Panc1 (cell line): Measurements from ENCODE around the gene ATP2B2. TPM values are rescaled to one million over a fixed set of nuclear protein-coding genes. Genes with fewer than 3 reads are reported as not detected.

Experiments used
- ATAC-seq: fragments of 200-7000 bp; cut with Tn5 transposase; 2 replicates; pipeline ENCODE4 v1.9.1; 2020; ENCODE audit warnings: mild to moderate bottlenecking, moderate library complexity
- BruUV-seq: library from RNA; stranded (reverse); fragments of 400-500 nt; replicated peaks from 2 replicates; lab custom pipeline; 2021; lab: Mats Ljungman, UMichigan
- CTCF ChIA-PET: fragments of 300-600 bp; sonication (Branson Sonifier 250); formaldehyde crosslinking; loops from one replicate; lab custom pipeline; 2022; ENCODE audit warnings: antibody characterized with exemption; lab: Charles Lee
- POLR2A ChIA-PET: fragments of 300-600 bp; sonication (Branson Sonifier 250); formaldehyde crosslinking; loops from one replicate; lab custom pipeline; 2022; ENCODE audit warnings: antibody characterized with exemption; lab: Charles Lee
- DNase-seq: peaks from one replicate; pipeline ENCODE4 v3.0.0-alpha.2; 2010; ENCODE audit warnings: low read depth, low spot score
- H3K27ac ChIP-seq: 2 replicates; pipeline ENCODE4 v1.5.1; 2011; ENCODE audit warnings: mild to moderate bottlenecking, low read length, inconsistent platforms
- H3K27me3 ChIP-seq: fragments of 200-500 bp; sonication (Bioruptor generic); 2 replicates; pipeline ENCODE4 v1.6.0; 2014; ENCODE audit warnings: low read length, inconsistent platforms; ENCODE audit not compliant: control insufficient read depth, insufficient read depth
- H3K36me3 ChIP-seq: fragments of 200-500 bp; sonication (Bioruptor generic); 2 replicates; pipeline ENCODE4 v1.5.1; 2014; ENCODE audit warnings: inconsistent platforms, mild to moderate bottlenecking, low read length, moderate library complexity; ENCODE audit not compliant: control insufficient read depth, insufficient read depth
- H3K4me1 ChIP-seq: 2 replicates; pipeline ENCODE4 v1.5.1; 2011; ENCODE audit warnings: inconsistent platforms, mild to moderate bottlenecking, low read length, moderate library complexity; ENCODE audit not compliant: control insufficient read depth, insufficient read depth
- H3K4me3 ChIP-seq, 2 experiments: 2 replicates each; pipeline ENCODE4 v1.5.1; 2011 to 2012; ENCODE audit warnings: low read depth in 2 of 2, low read length in 2 of 2, mild to moderate bottlenecking in 2 of 2, inconsistent platforms in 1 of 2, moderate library complexity in 1 of 2
- H3K9me3 ChIP-seq: fragments of 200-500 bp; sonication (Bioruptor generic); 2 replicates; pipeline ENCODE4 v1.5.1; 2014; ENCODE audit warnings: low read depth, mild to moderate bottlenecking, inconsistent platforms, low read length, moderate library complexity; ENCODE audit not compliant: control insufficient read depth, insufficient read depth
- CTCF ChIP-seq: fragments of 450-650 bp; IDR thresholded peaks from 2 replicates; pipeline ENCODE4 v1.5.1; 2017; ENCODE audit warnings: mild to moderate bottlenecking
- POLR2AphosphoS5 ChIP-seq: IDR thresholded peaks from 2 replicates; pipeline ENCODE4 v1.6.1; 2012; ENCODE audit warnings: mild to moderate bottlenecking, low read depth, low read length, moderate library complexity
- REST ChIP-seq, 2 experiments: IDR thresholded peaks; 2 replicates each; pipeline ENCODE4 v1.6.1; 2011 to 2012; ENCODE audit warnings: low read depth in 2 of 2, control low read depth in 1 of 2, low read length in 1 of 2, mild to moderate bottlenecking in 1 of 2, moderate library complexity in 1 of 2; ENCODE audit not compliant: insufficient read depth in 1 of 2
- SIN3A ChIP-seq: IDR thresholded peaks from 2 replicates; pipeline ENCODE4 v1.6.1; 2012; ENCODE audit warnings: low read depth, mild to moderate bottlenecking, low read length, moderate library complexity, borderline replicate concordance; ENCODE audit not compliant: insufficient read depth
- TCF7L2 ChIP-seq: IDR thresholded peaks from 2 replicates; pipeline ENCODE4 v1.6.1; 2011; ENCODE audit warnings: mild to moderate bottlenecking, low read depth, low read length, inconsistent platforms
- in situ Hi-C: cut with HindIII; loops from 2 replicates; pipeline ENCODE4 v1.10.0; 2016; ENCODE audit warnings: low sequenced_read_pairs, low pct_unique_long_range_greater_than_20kb
- intact Hi-C: fragments of 100-400 bp; cut with micrococcal nuclease; formaldehyde crosslinking; loops from one replicate; pipeline ENCODE4 v1.10.0; 2022; ENCODE audit not compliant: unreplicated experiment
- total RNA-seq: library from RNA; stranded (reverse); gene quantifications from one replicate; pipeline ENCODE4 v1.2.1, GENCODE V29; 2021; ENCODE audit not compliant: unreplicated experiment

The ATP2B2 gene
- total RNA-seq, 1 experiment from 2014 or later, result not detected

- no peak for TF ChIP-seq SIN3A
- TF ChIP-seq CTCF, result no peak
- no peak for TF ChIP-seq TCF7L2
- no peak for TF ChIP-seq REST (IDR thresholded peaks at IDR 0.05; ENCODE audit: insufficient read depth in 1 of 2, low read depth in 2 of 2, low read length in 1 of 2)
- TF ChIP-seq POLR2AphosphoS5, result no peak
- Histone ChIP-seq H3K27me3 (no peaks in the 10 kb centered on the region), H3K4me1 (peaks cover 4% of the 10 kb centered on the region; the same call in 1 of the 2 replicates), H3K9me3 (no peaks in the 10 kb centered on the region), H3K27ac (no peak overlapping the region), H3K4me3 (peak overlapping the region; percentile 12 to 18; a peak in 2 of 4 replicates), H3K36me3 (peaks cover 13% of the 10 kb centered on the region)
- intact Hi-C loops (no loop called here), in situ Hi-C loops (no loop called here)
- ChIA-PET CTCF (no interaction called here), POLR2A (no interaction called here)
- ATAC-seq (no peak), DNase-seq (no peak)
- TSS peak; percentile 74 for BruUV-seq
These were observed 186.1 kb downstream of the ATP2B2 start for GRCh38 chr3:10319251-10319650.

GRCh38 chr3:10317961-10318350 lies 187.4 kb downstream of the ATP2B2 start:
- no peaks in the 10 kb centered on the region for H3K9me3 ChIP-seq
- BruUV-seq, result no TSS peak
- DNase-seq, result no peak
- H3K4me3 ChIP-seq, result no peak overlapping the region
- no peak overlapping the region for H3K27ac ChIP-seq
- POLR2A ChIA-PET, result no interaction called here
- no peak for ATAC-seq
- H3K4me1 ChIP-seq, result peaks cover 4% of the 10 kb centered on the region; the same call in 1 of the 2 replicates
- in situ Hi-C loops (no loop called here), intact Hi-C loops (no loop called here)
- CTCF ChIA-PET, result no interaction called here
- H3K36me3 ChIP-seq, result peaks cover 13% of the 10 kb centered on the region
- no peaks in the 10 kb centered on the region for H3K27me3 ChIP-seq
- TF ChIP-seq CTCF (no peak), POLR2AphosphoS5 (no peak), TCF7L2 (no peak), REST (IDR thresholded peaks at IDR 0.05; ENCODE audit: insufficient read depth in 1 of 2, low read depth in 2 of 2, low read length in 1 of 2) (no peak), SIN3A (no peak)
